CD14-positive monocyte (primary cell): ENCODE measurements around the gene SHC2. TPM values are rescaled to one million over a fixed set of nuclear protein-coding genes. Genes with fewer than 3 reads are reported as not detected.
"Not testable (repeated sequence)": the region's sequence is repeated elsewhere in the genome, so short reads cannot be mapped to it uniquely, and the experiment has no call there.

Source experiments
- DNase-seq, 3 donors: peaks; one replicate each; pipeline ENCODE4 v3.0.0-alpha.2; 2011 to 2022
- H2AFZ ChIP-seq: 2 replicates; pipeline ENCODE4 v1.6.0; 2012; ENCODE audit warnings: mild to moderate bottlenecking, low read depth, low read length, inconsistent platforms; ENCODE audit not compliant: insufficient read depth, poor library complexity, severe bottlenecking
- H3K27ac ChIP-seq, 2 donors: 1 replicate in 1 of 2; 2 replicates in 1 of 2; pipeline ENCODE4 v1.5.1; 2012 to 2013; ENCODE audit warnings: low read length in 2 of 2, control low read depth in 1 of 2, inconsistent platforms in 1 of 2, low read depth in 1 of 2, mild to moderate bottlenecking in 1 of 2
- H3K27me3 ChIP-seq, 2 donors: one replicate each; pipeline versions ENCODE4 v1.6.0 to v1.6.1; 2011 to 2013; ENCODE audit warnings: low read length in 2 of 2; ENCODE audit not compliant: control insufficient read depth in 2 of 2, insufficient read depth in 2 of 2
- H3K36me3 ChIP-seq, 2 donors: replicated peaks in 1 of 2; 1 replicate in 1 of 2; 2 replicates in 1 of 2; pipeline versions ENCODE4 v1.5.1 to v1.6.1; 2012 to 2013; ENCODE audit warnings: low read length in 2 of 2, control low read depth in 1 of 2, inconsistent platforms in 1 of 2, mild to moderate bottlenecking in 1 of 2; ENCODE audit not compliant: insufficient read depth in 2 of 2, control insufficient read depth in 1 of 2
- H3K4me1 ChIP-seq, 2 donors: 1 replicate in 1 of 2; 2 replicates in 1 of 2; pipeline versions ENCODE4 v1.5.1 to v1.6.1; 2012 to 2013; ENCODE audit warnings: low read length in 2 of 2, control low read depth in 1 of 2, inconsistent platforms in 1 of 2, mild to moderate bottlenecking in 1 of 2, moderate library complexity in 1 of 2; ENCODE audit not compliant: insufficient read depth in 2 of 2, control insufficient read depth in 1 of 2
- H3K4me2 ChIP-seq: replicated peaks from 2 replicates; pipeline ENCODE3; 2012; ENCODE audit warnings: low read length, moderate library complexity, mild to moderate bottlenecking; ENCODE audit not compliant: poor library complexity, severe bottlenecking; ENCODE audit errors: extremely low read depth
- H3K4me3 ChIP-seq, 3 experiments: fragments of 200-600 bp in 1 of 3; sonication (generic) in 1 of 3; replicated peaks in 1 of 3; 1 replicate in 2 of 3; 2 replicates in 1 of 3; pipeline ENCODE4 v1.5.1; 2011 to 2013; ENCODE audit warnings: low read length in 3 of 3, mild to moderate bottlenecking in 3 of 3, control low read depth in 2 of 3, low read depth in 2 of 3, inconsistent platforms in 1 of 3, moderate library complexity in 1 of 3
- H3K79me2 ChIP-seq: 2 replicates; pipeline ENCODE4 v1.6.0; 2012; ENCODE audit warnings: mild to moderate bottlenecking, control low read depth, inconsistent platforms, low read length, moderate library complexity; ENCODE audit not compliant: insufficient read depth
- H3K9ac ChIP-seq: 2 replicates; pipeline ENCODE4 v1.6.0; 2017; ENCODE audit warnings: low read length, mild to moderate bottlenecking; ENCODE audit not compliant: insufficient read depth, poor library complexity, severe bottlenecking
- H3K9me3 ChIP-seq, 2 donors: replicated peaks in 1 of 2; 1 replicate in 1 of 2; 2 replicates in 1 of 2; pipeline versions ENCODE4 v1.5.1 to v1.6.1; 2012 to 2013; ENCODE audit warnings: low read length in 2 of 2, control low read depth in 1 of 2; ENCODE audit not compliant: control insufficient read depth in 1 of 2, insufficient read depth in 1 of 2
- H4K20me1 ChIP-seq: 2 replicates; pipeline ENCODE4 v1.6.0; 2012; ENCODE audit warnings: mild to moderate bottlenecking, low read length, control low read depth, moderate library complexity; ENCODE audit not compliant: insufficient read depth
- H3K27ac Mint-ChIP-seq, 7 donors: one replicate each; pipeline ENCODE4 v1.8.0; 2020; ENCODE audit warnings: mild to moderate bottlenecking in 7 of 7, mixed read lengths in 7 of 7, moderate library complexity in 6 of 7, inconsistent platforms in 2 of 7
- H3K27me3 Mint-ChIP-seq, 3 donors: one replicate each; pipeline ENCODE4 v1.8.0; 2021 to 2022; ENCODE audit warnings: low read depth in 3 of 3, mild to moderate bottlenecking in 3 of 3, mixed read lengths in 3 of 3, moderate library complexity in 3 of 3, inconsistent platforms in 1 of 3
- H3K36me3 Mint-ChIP-seq, 2 donors: one replicate each; pipeline ENCODE4 v1.8.0; 2020; ENCODE audit warnings: mixed read lengths in 2 of 2, inconsistent platforms in 1 of 2, mild to moderate bottlenecking in 1 of 2
- H3K4me1 Mint-ChIP-seq: one replicate; pipeline ENCODE4 v1.8.0; 2020; ENCODE audit warnings: mild to moderate bottlenecking, mixed read lengths
- H3K4me3 Mint-ChIP-seq, 2 donors: one replicate each; pipeline ENCODE4 v1.8.0; 2020; ENCODE audit warnings: mild to moderate bottlenecking in 2 of 2, mixed read lengths in 2 of 2, moderate library complexity in 1 of 2
- H3K9me3 Mint-ChIP-seq, 7 donors: one replicate each; pipeline ENCODE4 v1.8.0; 2020 to 2022; ENCODE audit warnings: mixed read lengths in 7 of 7, mild to moderate bottlenecking in 6 of 7, moderate library complexity in 6 of 7, inconsistent platforms in 2 of 7
- CTCF ChIP-seq: fragments of 200-600 bp; IDR thresholded peaks from one replicate; pipeline ENCODE4 v1.8.0; 2022; ENCODE audit warnings: antibody characterized with exemption, mild to moderate bottlenecking
- WGBS: methylation state at CpG from one replicate; pipeline ENCODE4 v1.1.5; 2013; ENCODE audit warnings: missing lambda C conversion rate; ENCODE audit not compliant: insufficient coverage; 5-methylcytosine and 5-hydroxymethylcytosine counted together
- intact Hi-C, 2 donors: fragments of 100-400 bp; cut with micrococcal nuclease; formaldehyde crosslinking; loops; one replicate each; pipeline versions ENCODE4 v1.15.0 to v1.15.1; 2023
- polyA plus RNA-seq, 3 donors: library from polyadenylated mRNA; depleted of rRNA in 1 of 3; unstranded in 2 of 3; stranded (reverse) in 1 of 3; fragments of 300-500 nt in 2 of 3; fragments of >200 nt in 1 of 3; fragmentation: Illumina TruSeq in 2 of 3; gene quantifications; 1 replicate in 2 of 3; 2 replicates in 1 of 3; pipeline ENCODE4 v1.2.3, GENCODE V29; 2012 to 2021

SHC2 gene
- polyA plus RNA-seq, 3 donors, result not detected

- 92% methylated on average over 6 of the region's 15 CpGs for WGBS
- DNase-seq, result no peak
- Histone ChIP-seq H3K4me2 (no peak overlapping the region), H3K4me1 (no peaks in the 10 kb centered on the region), H4K20me1 (no peaks in the 10 kb centered on the region), H3K36me3 (no peaks in the 10 kb centered on the region), H2AFZ (no peak overlapping the region), H3K27ac (no peak overlapping the region), H3K4me3 (no peak overlapping the region), H3K79me2 (no peaks in the 10 kb centered on the region), H3K27me3 (no peaks in the 10 kb centered on the region), H3K9me3 (peaks cover 12 to 13% of the 10 kb centered on the region in 2 donors), H3K9ac (no peak overlapping the region)
- H3K4me3 Mint-ChIP-seq, result no peak overlapping the region
- peaks cover 6 to 22% (median 14%) of the 10 kb centered on the region in 7 donors for H3K9me3 Mint-ChIP-seq
- H3K27me3 Mint-ChIP-seq, result peaks cover 0 to 3% (median 0%) of the 10 kb centered on the region in 3 donors
- no peaks in the 10 kb centered on the region for H3K36me3 Mint-ChIP-seq
- H3K4me1 Mint-ChIP-seq, result peaks cover 3% of the 10 kb centered on the region
- intact Hi-C loops, result no loop called here
- no peak for TF ChIP-seq CTCF
- H3K27ac Mint-ChIP-seq, result no peak overlapping the region
Observed at GRCh38 chr19:424546-424945, 36.3 kb downstream of the SHC2 start.

GRCh38 chr19:423691-424466 lies 37.0 kb downstream of the SHC2 start:
- Mint-ChIP-seq H3K4me3 (no peak overlapping the region), H3K9me3 (peaks cover 2 to 22% (median 14%) of the 10 kb centered on the region in 7 donors), H3K4me1 (peaks cover 3% of the 10 kb centered on the region), H3K27me3 (peaks cover 0 to 3% (median 0%) of the 10 kb centered on the region in 3 donors), H3K36me3 (no peaks in the 10 kb centered on the region), H3K27ac (no peak overlapping the region)
- no peak overlapping the region for H3K4me2 ChIP-seq
- DNase-seq, result no peak
- H3K27me3 ChIP-seq, result no peaks in the 10 kb centered on the region
- no peak overlapping the region for H3K27ac ChIP-seq
- H3K36me3 ChIP-seq, result no peaks in the 10 kb centered on the region
- no peak overlapping the region for H2AFZ ChIP-seq
- peaks cover 5 to 9% of the 10 kb centered on the region in 2 donors for H3K9me3 ChIP-seq
- H4K20me1 ChIP-seq, result no peaks in the 10 kb centered on the region
- H3K9ac ChIP-seq, result no peak overlapping the region
- H3K79me2 ChIP-seq, result no peaks in the 10 kb centered on the region
- no peak for TF ChIP-seq CTCF
- WGBS, result 93% methylated on average over 23 of the region's 25 CpGs
- H3K4me3 ChIP-seq, result no peak overlapping the region
- intact Hi-C loops, result no loop called here
- H3K4me1 ChIP-seq, result no peaks in the 10 kb centered on the region

DNA sequence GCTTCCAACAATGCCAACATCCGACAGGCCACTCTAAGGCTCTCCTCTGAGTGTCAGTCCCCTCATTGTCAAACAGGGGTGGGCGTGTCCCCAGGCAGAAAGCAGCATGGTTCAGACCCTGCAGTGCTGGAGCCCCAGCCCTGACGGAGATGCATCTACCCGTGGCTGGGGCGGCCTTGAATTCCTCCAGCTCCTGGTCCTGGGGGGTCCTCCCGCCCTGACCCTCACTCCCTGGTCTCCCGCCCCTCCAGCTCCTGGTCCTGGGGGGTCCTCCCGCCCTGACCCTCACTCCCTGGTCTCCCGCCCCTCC lies 38.0 kb downstream of the SHC2 start:
- H3K4me3 ChIP-seq, H3K9ac ChIP-seq, H2AFZ ChIP-seq, H3K36me3 Mint-ChIP-seq, H3K9me3 ChIP-seq, H3K27ac ChIP-seq, H3K4me1 ChIP-seq, H4K20me1 ChIP-seq, H3K27me3 Mint-ChIP-seq, H3K36me3 ChIP-seq, H3K27ac Mint-ChIP-seq, H3K79me2 ChIP-seq, DNase-seq, intact Hi-C loops, H3K4me3 Mint-ChIP-seq, H3K4me1 Mint-ChIP-seq, H3K27me3 ChIP-seq, H3K4me2 ChIP-seq: not testable (repeated sequence)
- H3K9me3 Mint-ChIP-seq, result peaks cover 0 to 15% (median 6%) of the 10 kb centered on the region in 7 donors
- WGBS, result 62% methylated on average over 2 of the region's 9 CpGs
